GM23248 (cell line): ENCODE data around the gene ATG7.

ENCODE experiments used
- EZH2 ChIP-seq: fragments of 200-600 bp; sonication (generic); IDR thresholded peaks from 2 replicates; pipeline ENCODE4 v1.6.1; 2018; ENCODE audit warnings: antibody characterized with exemption, mild to moderate bottlenecking; ENCODE audit not compliant: insufficient read depth, poor library complexity, severe bottlenecking
- EZH2phosphoT487 ChIP-seq: fragments of 200-600 bp; sonication (generic); IDR thresholded peaks from 2 replicates; pipeline ENCODE4 v1.6.1; 2018; ENCODE audit warnings: antibody characterized with exemption, moderate library complexity, mild to moderate bottlenecking, low read depth; ENCODE audit not compliant: insufficient read depth

- TF ChIP-seq EZH2phosphoT487 (no peak), EZH2 (no peak)
Observed at GRCh38 chr3:11482021-11482420, 209.8 kb downstream of the ATG7 start.
